ENCODE data around the gene RENBP. TPM values are rescaled to one million over a fixed set of nuclear protein-coding genes. Genes with fewer than 3 reads are reported as not detected.
A peak's percentile ranks its signal among the peaks of the same experiment; 100 is the strongest.

RENBP gene
- total RNA-seq, 1 donor, result 11.1 TPM

DNA sequence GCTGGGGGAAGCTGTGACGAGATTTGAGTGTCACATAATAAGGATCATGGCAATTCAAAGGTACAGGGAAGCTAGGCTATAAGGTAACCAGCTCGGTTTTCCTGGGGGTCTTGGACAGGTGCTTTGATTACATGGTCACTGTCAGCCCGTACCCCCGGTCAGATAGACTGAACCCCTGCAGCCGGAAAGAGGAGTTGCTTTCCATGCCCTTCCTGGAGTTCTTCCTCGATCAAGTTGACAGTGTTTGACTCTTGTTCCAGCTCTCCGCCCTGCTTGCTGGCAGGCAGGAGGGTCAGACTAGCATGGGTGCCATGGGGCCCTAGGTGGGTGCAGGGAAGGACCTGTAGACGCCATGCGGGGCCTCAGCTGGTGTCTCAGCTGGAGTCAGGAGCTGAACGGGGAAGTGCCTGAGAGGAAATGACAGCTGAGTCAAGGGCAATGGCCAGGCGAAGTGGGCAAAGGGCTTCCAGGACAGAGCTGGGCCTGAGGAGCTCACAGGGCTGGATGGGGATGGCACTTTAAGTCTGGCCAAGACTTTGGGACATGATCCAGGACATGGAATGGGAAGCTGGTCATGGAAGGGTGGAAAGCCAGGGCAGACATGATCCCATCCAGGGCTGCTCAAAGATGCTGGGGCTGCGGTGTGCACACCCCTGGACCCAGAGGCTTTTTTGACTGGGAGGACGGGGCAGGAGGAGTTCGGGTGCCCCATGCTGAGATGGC, 29.7 kb upstream of the RENBP start:
- Histone ChIP-seq H3K4me1 (ENCODE audit: insufficient read depth, low read length) (peaks cover 28% of the 10 kb centered on the region), H3K27me3 (ENCODE audit: insufficient read depth, low read length) (no peaks in the 10 kb centered on the region), H3K9me3 (ENCODE audit: low read depth, low read length) (no peaks in the 10 kb centered on the region), H3K4me3 (ENCODE audit: low read length) (no peak overlapping the region)

DNA sequence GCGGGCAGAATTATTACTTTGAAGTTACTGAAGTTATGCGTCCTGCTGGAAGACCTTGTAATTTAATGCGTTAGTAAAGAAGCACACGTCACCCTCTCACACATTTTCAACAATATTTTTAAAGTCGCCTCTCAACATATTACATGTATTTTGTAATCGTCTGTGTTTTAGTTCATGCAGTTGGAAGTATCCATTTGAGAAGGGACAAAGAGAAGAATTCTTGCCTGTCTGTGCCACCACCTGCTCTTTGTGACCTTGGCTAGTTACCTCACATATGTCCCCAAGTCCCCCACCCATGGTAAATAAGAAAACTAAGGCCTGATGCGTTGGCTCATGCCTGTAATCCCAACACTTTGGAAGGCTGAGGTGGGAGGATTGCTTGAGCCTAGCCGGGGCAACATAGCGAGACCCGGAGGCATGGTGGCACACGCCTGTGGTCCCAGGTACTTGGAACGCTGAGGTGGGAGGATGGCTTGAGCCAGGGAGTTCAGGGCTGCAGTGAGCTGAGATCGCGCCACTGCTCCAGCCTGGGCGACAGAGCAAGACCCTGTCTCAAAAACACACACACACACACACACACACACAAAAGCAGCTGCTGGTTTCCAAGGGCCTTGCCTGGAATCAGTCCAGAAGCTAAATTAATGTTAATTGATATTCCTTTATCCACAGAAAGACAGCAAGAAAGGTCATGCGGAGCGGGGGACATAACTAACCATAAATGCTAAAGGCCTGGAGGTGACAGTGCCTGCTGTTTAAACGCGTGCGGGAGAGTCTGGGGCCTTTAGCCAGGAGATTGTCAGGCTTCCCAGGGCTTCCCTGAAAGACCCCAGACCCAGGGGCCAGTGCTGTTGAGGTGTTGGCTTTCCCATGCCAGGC, 28.9 kb upstream of the RENBP start:
- H3K4me3 ChIP-seq (ENCODE audit: low read length), result peak overlapping the region; percentile 90
- peaks cover 36% of the 10 kb centered on the region for H3K4me1 ChIP-seq (ENCODE audit: insufficient read depth, low read length)
- no peaks in the 10 kb centered on the region for H3K9me3 ChIP-seq (ENCODE audit: low read depth, low read length)
- H3K27me3 ChIP-seq (ENCODE audit: insufficient read depth, low read length), result no peaks in the 10 kb centered on the region

DNA sequence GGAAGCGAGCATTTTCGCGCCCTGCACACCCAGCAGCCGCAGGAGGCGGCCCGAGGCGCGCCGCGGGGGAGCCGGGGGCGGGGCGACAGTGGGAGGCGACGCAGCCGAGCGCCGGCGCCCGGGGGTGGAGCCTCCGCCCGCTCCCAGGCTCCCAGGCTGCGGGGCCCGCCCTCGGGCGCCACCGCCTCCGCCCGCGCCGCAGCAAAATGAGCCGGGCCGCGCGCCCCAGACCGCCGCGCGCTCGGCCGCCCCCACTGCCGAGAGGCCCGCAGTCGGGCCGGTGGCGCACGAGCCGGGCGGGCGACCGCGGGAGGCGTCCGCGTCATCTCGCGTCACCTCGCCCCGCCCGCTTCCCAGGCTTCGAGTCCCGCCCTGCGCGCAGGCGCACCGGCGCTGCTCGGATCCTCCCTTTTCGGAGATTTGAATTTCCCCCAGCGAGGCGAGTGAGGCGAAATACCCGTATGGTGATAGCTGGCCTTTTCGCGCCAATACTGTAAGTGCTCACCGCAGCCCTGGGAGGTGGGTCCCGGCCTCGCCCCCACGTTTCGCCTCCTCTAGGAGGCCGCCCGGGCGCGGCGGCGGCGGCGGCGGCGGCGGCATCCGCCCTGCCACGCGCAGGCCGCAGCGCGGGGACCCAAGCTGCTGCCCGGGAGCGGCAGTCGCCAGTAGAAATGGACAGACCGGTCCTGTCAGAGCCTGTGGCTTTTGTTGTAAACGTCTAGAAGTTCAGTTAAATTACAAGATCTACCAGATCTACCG, 28.1 kb upstream of the RENBP start, which contains the start of gene TMEM187:
TMEM187 (plus strand) TSS at position 387 of the 759 bp plus-strand sequence. CDS start 9,309 bp downstream, outside the sequence.
- peaks cover 45% of the 10 kb centered on the region for H3K4me1 ChIP-seq (ENCODE audit: insufficient read depth, low read length)
- no peaks in the 10 kb centered on the region for H3K27me3 ChIP-seq (ENCODE audit: insufficient read depth, low read length)
- H3K9me3 ChIP-seq (ENCODE audit: low read depth, low read length), result no peaks in the 10 kb centered on the region
- peak within 1 kb of the TSS; percentile 90 for H3K4me3 ChIP-seq (ENCODE audit: low read length)

DNA sequence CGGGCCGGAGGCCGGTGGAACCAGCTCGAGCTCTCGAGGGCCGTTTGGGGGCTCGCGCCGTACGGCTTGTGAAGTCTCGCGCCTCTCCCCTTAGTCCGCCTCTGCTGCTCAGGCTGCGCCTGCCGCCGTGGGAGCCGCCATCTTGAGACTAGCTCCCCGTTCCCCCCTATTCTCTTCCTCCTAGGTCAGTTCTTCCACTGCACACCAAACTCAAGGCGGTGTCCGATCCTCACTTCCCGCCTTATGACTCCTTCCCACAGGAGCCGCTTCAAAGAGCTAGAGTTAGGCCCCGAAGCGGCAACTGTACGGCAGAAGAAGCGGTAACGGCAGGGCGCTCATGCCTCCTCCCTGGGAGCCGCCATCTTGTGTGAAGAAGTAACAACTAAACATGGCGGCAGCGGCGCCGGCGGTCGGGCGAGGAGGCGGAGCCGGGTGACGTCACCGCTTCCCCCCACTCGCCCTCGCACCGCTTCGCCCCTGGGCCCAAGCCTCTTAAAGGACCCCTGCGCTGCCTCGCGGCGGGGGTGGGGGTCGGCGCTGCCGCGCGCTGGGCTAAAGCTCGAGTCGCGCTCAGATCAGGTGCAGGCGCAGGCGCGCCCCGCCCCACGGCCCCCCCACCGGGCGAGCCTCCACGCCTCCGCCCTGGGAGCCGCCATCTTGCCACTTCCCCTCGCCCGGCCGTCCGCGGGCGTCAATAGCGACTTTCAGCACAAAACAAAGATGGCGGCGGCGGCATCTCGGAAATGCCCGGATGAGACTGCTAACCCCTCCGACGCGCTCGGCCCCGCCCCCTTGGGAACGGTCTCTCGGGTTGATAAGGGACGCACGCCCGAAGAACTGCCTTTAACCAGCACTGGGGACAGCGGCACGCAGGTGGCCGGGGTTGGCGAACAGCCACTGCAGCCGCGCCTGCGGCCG, 27.3 kb upstream of the RENBP start, which contains the start of gene HCFC1:
HCFC1 (minus strand) TSS at position 369 of the 918 bp plus-strand sequence. CDS start 978 bp downstream, outside the sequence.
- no peaks in the 10 kb centered on the region for H3K27me3 ChIP-seq (ENCODE audit: insufficient read depth, low read length)
- peak within 1 kb of the TSS; percentile 90 for H3K4me3 ChIP-seq (ENCODE audit: low read length)
- H3K9me3 ChIP-seq (ENCODE audit: low read depth, low read length), result no peaks in the 10 kb centered on the region
- peaks cover 53% of the 10 kb centered on the region for H3K4me1 ChIP-seq (ENCODE audit: insufficient read depth, low read length)

DNA sequence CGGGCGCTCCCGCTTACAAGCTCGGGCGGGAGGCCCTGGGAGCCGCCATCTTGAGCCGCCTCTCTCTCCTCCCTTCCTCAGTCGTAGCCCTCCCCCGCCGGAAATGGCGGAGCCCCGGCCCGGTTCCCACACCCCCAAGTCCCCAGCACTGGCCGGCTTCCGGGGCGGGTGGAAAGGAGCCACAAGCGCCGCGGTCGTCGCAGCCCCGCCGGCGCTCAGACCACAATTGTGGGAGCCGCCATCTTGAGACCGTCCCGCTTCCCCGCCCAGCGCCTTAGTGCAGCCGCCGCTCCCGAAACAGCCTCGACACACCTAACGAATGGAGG, 26.6 kb upstream of the RENBP start:
- H3K4me1 ChIP-seq (ENCODE audit: insufficient read depth, low read length), result peaks cover 59% of the 10 kb centered on the region
- H3K27me3 ChIP-seq (ENCODE audit: insufficient read depth, low read length), result no peaks in the 10 kb centered on the region
- H3K9me3 ChIP-seq (ENCODE audit: low read depth, low read length), result no peaks in the 10 kb centered on the region
- peak overlapping the region; percentile 90 for H3K4me3 ChIP-seq (ENCODE audit: low read length)

DNA sequence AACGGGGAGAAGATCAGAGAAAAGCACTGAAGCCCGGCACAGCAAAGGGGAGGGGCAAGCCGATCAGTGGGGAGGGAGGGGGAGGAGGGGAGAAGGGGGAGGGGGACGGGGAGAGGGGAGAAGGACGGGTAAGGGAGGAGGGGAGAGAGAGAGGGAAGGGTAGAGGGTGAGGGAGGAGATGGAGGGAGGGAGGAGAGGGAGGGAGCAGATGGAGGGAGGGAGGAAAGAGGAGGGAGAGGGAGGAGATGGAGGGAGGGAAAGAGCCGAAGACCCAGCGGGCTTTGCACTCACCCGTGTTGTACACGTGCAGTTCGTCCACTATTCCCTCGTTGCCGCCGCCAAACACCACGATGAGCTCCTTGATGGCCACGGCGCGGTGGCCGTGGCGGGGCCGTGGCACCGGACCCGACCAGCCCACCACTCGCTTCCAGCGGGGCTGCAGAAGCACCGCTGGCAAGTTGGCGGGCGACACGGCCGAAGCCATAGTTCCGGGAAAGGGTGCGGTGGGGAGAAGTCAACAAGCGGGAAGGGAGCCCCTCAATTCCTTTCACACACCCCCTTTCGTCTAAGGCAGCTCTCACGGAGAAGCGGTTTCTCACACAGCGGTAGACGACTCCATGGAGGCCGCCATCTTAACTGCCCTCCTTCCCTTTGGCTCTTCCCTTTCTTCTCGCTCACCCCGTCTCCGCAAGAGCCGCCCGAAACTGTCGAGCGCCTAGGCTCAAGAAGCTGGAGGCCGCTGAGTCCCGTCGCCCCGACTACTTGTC, 26.1 kb upstream of the RENBP start:
- H3K4me3 ChIP-seq (ENCODE audit: low read length), result peak overlapping the region; percentile 90
- no peaks in the 10 kb centered on the region for H3K27me3 ChIP-seq (ENCODE audit: insufficient read depth, low read length)

DNA sequence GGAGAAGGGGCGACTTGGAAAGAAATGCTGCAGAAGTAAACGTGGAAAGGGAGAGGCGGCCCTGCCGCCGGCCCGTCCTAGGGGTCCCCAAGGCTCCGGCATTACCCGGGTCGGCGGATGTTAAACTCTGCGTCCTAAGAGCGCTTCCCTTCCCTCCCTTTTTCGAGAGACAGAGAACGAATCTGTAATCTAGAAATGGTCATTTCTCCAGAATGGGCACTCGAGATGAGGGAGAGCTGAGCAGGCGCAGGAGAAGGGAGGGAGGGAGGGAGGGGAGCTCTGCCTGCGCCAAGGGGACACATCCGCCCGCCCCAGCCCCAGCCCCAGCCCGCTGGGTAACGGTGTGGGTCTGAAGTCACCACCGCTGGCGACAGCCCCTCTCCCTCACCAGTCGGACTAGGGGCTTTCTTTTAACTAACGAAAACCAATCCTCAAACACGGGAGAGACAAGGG, 25.5 kb upstream of the RENBP start:
- Histone ChIP-seq H3K27me3 (ENCODE audit: insufficient read depth, low read length) (no peaks in the 10 kb centered on the region), H3K9me3 (ENCODE audit: low read depth, low read length) (no peaks in the 10 kb centered on the region), H3K4me1 (ENCODE audit: insufficient read depth, low read length) (peaks cover 63% of the 10 kb centered on the region)

More for the DNA sequence above, 26.1 kb upstream of the RENBP start:
- H3K4me1 ChIP-seq (ENCODE audit: insufficient read depth, low read length), result peaks cover 65% of the 10 kb centered on the region
- no peaks in the 10 kb centered on the region for H3K9me3 ChIP-seq (ENCODE audit: low read depth, low read length)

DNA sequence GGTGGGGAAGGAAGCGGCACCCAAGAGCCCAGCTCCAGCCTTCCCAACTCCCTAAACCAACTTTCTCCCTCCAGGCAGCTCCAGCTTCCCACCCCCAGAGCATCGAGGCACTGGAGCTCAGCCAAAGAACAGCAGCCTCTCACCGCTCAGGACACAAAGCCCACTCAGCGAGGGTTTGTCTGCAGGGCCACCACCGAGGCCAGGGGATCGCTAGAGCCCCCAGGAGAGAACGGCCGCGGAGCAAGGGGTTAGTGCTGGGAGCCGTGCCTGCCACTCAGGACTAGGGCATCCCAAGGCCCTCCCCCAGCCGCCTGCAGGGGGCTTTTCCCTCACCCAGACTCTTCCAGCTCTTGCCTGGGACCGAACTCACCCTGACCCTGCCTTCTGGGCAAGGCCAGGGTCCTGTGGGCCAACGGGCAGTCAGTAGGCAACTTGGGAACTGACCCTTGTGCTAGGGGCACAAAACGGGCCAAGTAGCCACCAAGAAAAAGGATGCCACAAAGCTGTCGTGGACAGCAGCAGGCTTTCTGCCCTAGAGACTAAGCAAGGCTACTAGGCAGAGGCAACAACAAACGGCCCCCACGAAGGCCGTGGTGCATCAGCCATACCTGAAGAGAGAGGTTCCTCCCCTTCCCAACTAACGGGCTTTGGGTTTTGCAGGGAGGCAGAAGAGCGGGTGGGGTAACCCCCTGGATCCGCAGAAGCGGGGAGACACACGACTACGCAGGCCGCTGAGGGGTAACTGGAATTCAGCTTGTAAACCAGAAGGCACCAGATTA, 24.9 kb upstream of the RENBP start:
- Histone ChIP-seq H3K27me3 (ENCODE audit: insufficient read depth, low read length) (no peaks in the 10 kb centered on the region), H3K4me3 (ENCODE audit: low read length) (peak overlapping the region; percentile 90), H3K9me3 (ENCODE audit: low read depth, low read length) (no peaks in the 10 kb centered on the region), H3K4me1 (ENCODE audit: insufficient read depth, low read length) (peaks cover 57% of the 10 kb centered on the region)

More for the DNA sequence above, 25.5 kb upstream of the RENBP start:
- H3K4me3 ChIP-seq (ENCODE audit: low read length), result peak overlapping the region; percentile 90

DNA sequence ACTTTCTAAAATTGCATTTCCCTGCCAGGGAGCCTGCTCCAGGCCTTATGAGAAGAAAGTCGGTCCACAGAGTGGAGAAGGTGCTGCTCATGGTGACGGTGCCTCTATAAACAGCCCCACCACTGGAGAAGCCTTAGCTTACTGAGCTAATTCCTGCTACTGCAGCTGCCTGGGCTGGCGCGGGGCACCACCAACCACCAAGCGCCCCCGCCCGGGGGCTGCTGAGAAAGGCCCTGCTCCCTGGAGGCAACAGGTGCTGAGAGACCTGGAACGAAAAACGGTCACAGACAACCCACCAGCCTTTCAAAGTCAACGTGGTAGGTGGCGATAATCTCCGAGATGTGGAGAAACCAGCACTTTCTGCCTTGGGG, 24.3 kb upstream of the RENBP start:
- Histone ChIP-seq H3K27me3 (ENCODE audit: insufficient read depth, low read length) (no peaks in the 10 kb centered on the region), H3K4me1 (ENCODE audit: insufficient read depth, low read length) (peaks cover 51% of the 10 kb centered on the region), H3K4me3 (ENCODE audit: low read length) (peak overlapping the region; percentile 90), H3K9me3 (ENCODE audit: low read depth, low read length) (no peaks in the 10 kb centered on the region)

DNA sequence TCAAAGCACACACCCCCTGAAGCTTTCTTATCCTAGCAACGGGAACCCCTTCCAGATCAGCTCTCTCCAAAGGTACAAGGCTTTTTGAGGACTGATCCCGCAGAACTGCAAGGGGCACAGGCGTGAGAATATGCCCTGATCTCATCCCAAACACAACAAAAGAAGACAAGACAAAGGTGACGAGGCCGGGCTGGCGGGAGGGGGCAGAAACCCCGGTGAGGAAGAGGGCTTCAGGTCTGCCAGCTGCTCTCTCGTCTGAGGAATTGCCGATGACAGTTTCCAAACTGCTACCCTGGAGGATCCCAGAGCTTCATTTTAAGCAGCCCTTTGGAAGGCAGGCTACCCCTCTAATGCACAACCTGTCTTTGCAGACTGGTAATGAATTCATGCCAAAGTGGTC, 23.8 kb upstream of the RENBP start:
- H3K9me3 ChIP-seq (ENCODE audit: low read depth, low read length), result no peaks in the 10 kb centered on the region
- H3K4me3 ChIP-seq (ENCODE audit: low read length), result peak overlapping the region; percentile 90
- no peaks in the 10 kb centered on the region for H3K27me3 ChIP-seq (ENCODE audit: insufficient read depth, low read length)
- peaks cover 46% of the 10 kb centered on the region for H3K4me1 ChIP-seq (ENCODE audit: insufficient read depth, low read length)

DNA sequence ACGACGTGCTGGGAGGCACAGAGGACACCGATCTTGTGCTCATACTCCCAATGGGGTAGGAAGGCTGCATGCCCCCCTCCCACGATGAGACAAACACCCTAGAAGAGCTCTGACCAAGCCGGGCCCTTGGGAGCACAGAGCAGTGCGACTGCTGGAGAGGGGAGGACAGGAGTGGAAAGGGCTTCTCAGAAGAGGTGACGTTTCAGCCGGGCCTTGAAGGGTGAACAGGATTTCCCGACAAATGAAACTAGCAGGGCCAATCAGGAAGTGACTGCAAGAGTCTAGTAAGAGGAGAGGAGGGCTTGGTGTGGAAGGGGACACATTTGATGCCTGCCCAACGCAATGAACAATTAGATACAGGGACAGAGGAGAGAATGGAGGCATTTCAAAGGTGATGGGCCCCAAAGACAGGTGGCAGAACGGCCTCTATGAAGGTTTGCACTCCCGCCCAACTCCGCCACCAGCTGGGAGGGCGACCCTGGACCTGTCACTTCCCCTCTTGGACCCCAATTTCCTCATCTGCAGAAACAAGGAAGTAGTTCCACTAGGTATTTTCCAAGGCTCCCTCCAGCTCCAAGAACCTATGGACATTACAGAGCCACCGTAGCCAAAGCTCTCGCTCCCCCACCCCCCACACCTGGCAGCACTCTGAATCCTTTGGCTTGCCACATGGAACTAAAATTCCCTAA, 23.2 kb upstream of the RENBP start:
- peaks cover 45% of the 10 kb centered on the region for H3K4me1 ChIP-seq (ENCODE audit: insufficient read depth, low read length)
- H3K9me3 ChIP-seq (ENCODE audit: low read depth, low read length), result no peaks in the 10 kb centered on the region
- H3K4me3 ChIP-seq (ENCODE audit: low read length), result no peak overlapping the region
- H3K27me3 ChIP-seq (ENCODE audit: insufficient read depth, low read length), result no peaks in the 10 kb centered on the region

DNA sequence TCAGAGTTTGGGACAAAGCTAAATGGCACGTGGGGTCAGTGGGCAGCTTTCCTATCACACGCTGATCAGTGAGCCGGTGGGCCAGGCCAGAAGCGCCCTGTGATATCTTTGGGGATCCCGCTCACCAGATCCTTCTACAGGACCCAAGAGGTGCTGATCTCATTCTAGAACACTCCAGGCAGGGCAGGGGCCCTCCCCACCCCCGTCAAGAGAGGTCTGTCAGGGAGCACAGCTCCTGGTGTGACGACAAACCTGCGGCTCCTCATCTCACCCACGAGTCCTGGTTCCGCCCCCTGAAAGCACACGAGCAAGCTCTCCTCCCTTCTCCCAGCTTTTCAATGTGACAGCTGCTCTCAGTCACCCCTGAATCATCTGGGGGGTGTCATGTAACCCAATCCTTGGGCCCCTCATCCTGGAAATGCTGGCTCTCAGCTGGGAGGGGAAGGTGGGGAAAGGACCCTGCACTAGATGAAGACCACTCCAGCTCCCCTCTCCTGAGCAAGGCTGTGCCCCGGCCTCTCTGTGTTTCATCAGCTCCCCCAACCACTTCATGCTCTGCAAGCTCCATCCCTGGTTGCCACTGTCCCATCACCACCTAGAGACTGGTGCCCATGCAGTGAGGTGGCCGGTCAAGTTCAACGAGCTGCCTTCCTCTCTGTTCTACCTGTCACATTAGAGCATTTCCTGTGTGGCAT, 22.5 kb upstream of the RENBP start:
- Histone ChIP-seq H3K27me3 (ENCODE audit: insufficient read depth, low read length) (no peaks in the 10 kb centered on the region), H3K4me3 (ENCODE audit: low read length) (no peak overlapping the region), H3K4me1 (ENCODE audit: insufficient read depth, low read length) (peaks cover 45% of the 10 kb centered on the region)

More for the DNA sequence above, 22.5 kb upstream of the RENBP start:
- no peaks in the 10 kb centered on the region for H3K9me3 ChIP-seq (ENCODE audit: low read depth, low read length)

All from mononuclear cell (primary cell).